ENCODE results near the gene TBCE.
"Not testable (repeated sequence)": the region's sequence is repeated elsewhere in the genome, so short reads cannot be mapped to it uniquely, and the experiment has no call there.

The TBCE gene

GRCh38 chr1:235457856-235458255 is 90.6 kb downstream of the TBCE start:
- not testable (repeated sequence) for DNase-seq

GRCh38 chr1:235460770-235461169 is 93.5 kb downstream of the TBCE start:
- DNase-seq, result no peak

GRCh38 chr1:235461954-235462353 is 94.7 kb downstream of the TBCE start:
- DNase-seq, result no peak

DNA sequence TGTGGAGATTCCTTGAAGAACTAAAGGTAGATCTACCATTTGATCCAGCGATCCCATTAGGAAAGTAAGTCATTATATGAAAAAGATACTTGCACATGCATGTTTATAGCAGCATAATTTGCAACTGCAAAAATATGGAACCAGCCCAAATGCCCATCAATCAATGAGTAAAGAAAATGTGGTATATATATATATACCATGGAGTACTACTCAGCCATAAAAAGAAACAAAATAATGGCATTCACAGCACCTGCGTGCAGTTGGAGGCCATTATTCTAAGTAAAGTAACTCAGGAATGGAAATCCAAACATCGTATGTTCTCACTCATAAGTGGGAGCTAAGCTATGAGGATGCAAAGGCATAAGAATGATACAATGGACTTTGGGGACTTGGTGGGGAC is 95.6 kb downstream of the TBCE start:
- not testable (repeated sequence) for DNase-seq

- no peak for DNase-seq
These were observed 97.8 kb downstream of the TBCE start for GRCh38 chr1:235465066-235465465.

DNA sequence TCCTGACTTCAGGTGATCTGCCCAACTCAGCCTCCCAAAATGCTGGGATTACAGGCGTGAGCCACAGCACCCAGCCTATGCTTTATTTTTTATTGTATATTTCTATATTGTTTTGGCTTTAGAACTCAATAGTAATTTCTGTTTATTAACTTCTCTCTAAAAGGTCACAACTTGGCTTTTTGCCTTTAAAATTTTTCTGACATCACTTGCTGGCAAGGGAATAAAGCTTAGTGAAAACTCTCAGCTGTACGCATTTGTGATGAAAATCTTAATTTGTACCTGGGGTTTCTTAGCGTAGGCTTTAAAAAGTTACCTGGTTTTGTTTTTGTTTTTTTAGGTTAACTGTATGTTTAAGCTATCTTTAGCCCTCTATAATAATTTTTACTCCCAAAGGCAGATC is 100.8 kb downstream of the TBCE start:
- no peak for DNase-seq

GRCh38 chr1:235468970-235469369 is 101.7 kb downstream of the TBCE start:
- DNase-seq, result no peak

DNA sequence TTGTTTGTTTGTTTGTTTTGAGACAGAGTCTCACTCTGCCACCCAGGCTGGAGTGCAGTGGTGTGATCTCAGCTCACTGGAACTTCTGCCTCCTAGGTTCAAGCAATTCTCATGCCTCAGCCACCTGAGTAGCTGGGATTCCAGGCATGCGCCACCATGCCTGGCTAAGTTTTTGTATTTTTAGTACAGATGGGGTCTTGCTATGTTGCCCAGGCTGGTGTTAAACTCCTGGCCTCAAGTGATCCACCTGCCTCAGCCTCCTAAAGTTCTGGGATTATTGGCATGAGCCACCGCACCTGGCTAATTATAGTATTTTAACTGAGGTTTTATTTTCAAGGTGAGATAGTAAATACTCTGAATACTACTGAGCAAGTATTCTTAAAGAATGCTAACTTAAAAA is 102.7 kb downstream of the TBCE start:
- DNase-seq, result not testable (repeated sequence)

DNA sequence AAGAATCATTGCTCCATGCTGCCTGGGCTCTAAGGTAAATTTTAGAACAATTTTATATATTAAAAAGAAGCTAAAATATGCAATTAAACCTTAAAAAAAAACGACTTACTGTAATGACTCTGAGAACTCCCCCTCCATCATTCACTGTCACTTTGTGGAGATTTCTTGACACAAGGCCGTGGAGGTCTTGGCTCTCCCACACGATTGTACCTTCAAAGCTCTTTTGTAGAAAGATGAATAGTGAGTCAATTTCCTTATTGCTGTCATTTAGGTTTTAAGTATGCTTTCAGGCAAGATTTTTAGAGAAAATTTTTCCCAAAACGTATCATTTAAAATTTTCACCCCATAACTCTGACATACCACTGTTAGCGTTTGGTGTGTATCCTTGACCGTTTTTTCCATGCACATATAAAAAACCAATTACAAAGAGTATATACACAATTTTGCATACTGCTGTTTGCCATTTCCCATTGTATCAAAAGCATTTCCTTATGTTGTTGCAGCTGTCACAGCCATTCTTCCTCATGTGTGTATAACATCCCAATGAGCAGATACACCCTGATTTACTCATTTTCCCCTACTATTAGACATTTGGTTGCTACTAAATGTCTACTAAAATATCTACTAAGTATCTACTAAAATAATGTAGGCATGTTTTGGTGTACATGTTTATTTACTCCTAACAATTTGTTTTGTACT is 103.7 kb downstream of the TBCE start:
- DNase-seq, result no peak

DNA sequence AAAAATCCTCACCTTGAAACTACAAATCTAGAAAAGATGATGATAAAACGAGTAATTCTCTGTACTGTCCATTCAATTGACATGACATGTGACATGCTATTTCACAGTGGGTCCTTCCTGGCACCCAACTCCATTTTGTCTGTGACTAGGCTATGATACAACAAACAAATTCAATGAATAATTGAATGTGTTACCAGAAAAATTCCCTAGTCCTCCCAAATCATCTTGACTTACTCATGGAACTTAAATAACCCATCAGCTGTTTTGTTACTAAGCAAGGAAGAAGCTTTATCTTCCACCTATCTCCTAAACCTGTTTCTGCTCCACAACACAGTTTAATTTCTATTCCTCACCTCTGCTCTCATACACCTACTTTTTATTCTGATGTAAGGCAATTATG is 106.6 kb downstream of the TBCE start:
- DNase-seq, result no peak

DNA sequence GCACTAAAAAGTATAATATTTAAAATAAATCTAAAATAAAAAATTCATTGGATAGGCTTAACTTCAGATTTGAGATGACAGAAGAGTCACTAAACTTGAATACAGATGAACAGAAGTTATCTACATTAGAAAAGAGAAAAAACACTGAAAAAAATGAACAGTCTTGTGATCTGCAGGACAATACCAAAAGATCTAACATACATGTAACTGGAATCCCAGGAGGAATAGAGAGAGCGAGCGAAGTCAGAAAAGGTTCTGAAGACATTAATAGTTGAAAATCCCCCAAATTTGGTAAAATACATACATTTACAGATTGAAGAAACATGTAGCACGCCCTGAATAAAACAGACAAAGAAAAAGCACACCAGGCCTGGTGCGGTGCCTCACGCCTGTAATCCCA is 115.9 kb downstream of the TBCE start:
- no peak for DNase-seq

DNA sequence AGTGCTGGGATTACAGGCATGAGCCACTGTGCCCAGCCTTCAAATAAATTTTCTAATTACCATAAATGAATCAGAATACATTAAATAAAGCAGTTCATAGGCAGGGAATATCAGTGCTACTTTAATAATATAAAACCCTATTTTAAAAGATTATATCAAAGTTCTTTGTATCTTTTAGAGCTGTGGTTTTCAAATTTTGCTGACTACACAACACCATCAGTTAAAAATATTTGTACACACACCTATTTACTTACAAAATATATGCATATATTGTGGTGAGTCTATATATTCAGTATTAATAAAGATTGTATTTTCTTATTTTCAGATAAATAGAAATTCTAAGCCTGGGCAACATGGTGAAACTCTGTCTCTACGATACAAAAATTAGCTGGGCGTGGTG is 118.3 kb downstream of the TBCE start:
- DNase-seq, result no peak

DNA sequence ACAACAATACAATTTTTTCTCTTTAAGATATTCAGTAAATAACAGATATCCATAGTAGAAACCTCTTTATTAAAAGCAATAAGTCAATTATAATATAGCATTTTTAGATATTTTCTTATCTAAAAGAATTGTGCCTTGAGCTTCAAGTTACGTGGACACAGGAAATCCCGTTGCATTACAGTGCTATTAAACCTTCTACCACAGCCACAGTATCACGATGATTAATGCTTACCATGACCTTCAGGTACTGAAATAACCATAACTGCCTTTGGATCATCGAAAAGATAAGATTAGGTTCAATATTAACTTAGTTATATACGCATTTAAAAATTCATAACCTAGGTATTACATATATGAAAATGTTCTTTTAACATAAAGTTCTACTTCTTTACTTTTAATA is 119.1 kb downstream of the TBCE start:
- no peak for DNase-seq

- DNase-seq, result no peak
These were observed 124.4 kb downstream of the TBCE start for GRCh38 chr1:235491644-235492043.

DNA sequence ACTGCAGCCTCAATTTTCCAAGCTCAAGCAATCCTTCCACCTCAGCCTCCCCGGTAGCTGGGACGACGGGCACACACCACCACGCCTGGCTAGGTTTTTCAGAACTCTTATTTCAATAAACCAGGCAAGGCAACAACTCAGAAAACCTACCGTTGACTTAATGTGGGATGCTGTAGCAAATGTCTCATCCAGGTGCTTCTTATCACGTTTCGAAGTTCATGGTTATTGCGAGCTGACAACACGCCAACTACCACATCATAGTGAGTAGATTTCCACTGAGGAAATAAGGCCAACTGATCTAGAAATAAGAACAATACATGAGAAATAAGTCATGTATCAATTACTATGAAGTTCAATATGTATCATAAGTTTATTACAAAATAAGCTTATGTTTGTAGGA is 127.3 kb downstream of the TBCE start:
- DNase-seq, result no peak

DNA sequence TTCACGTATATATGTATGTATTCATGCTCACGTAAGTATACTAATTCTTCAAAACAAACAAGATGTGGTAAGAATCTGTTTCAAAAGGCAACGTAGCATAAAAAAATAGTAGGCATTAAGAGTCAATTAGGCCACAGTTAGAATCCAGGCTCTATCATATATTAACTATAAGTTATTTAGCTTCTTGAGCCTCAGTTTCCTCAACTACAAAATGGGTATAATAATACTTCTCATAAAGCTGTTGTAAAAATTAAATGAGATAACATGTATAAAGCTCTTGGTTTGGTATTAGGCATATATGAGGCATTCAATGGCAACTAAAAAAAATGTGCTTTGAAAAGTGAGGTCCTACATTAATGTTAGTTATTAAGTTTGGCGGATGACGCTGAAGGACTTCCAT is 127.8 kb downstream of the TBCE start:
- no peak for DNase-seq

- no peak for DNase-seq
These were observed 128.3 kb downstream of the TBCE start for GRCh38 chr1:235495551-235495950.

GRCh38 chr1:235500971-235501540 is 133.8 kb downstream of the TBCE start:
- no peak for DNase-seq
